Loucy (cell line): ENCODE measurements around the gene ZNF236.

ENCODE experiments used
- H2AFZ ChIP-seq: fragments of 200-600 bp; sonication (generic); 2 replicates; pipeline ENCODE4 v1.6.0; 2016; ENCODE audit warnings: antibody characterized with exemption, mild to moderate bottlenecking, low read length, moderate library complexity
- H3F3A ChIP-seq: fragments of 200-600 bp; 2 replicates; pipeline ENCODE4 v1.6.0; 2016; ENCODE audit warnings: antibody characterized with exemption, low read depth, mild to moderate bottlenecking
- H3K27me3 ChIP-seq: fragments of 200-600 bp; sonication (generic); 2 replicates; pipeline ENCODE4 v1.6.1; 2014; ENCODE audit warnings: low read length, mild to moderate bottlenecking; ENCODE audit not compliant: insufficient read depth, poor library complexity, severe bottlenecking
- H3K36me3 ChIP-seq: fragments of 200-600 bp; sonication (generic); 2 replicates; pipeline ENCODE4 v1.6.1; 2016; ENCODE audit warnings: low read length; ENCODE audit not compliant: insufficient read depth
- H3K4me1 ChIP-seq: fragments of 200-600 bp; sonication (generic); 2 replicates; pipeline ENCODE4 v1.5.1; 2014; ENCODE audit warnings: low read length, mild to moderate bottlenecking; ENCODE audit not compliant: insufficient read depth, poor library complexity, severe bottlenecking
- H3K4me2 ChIP-seq: fragments of 200-600 bp; sonication (generic); 2 replicates; pipeline ENCODE4 v1.6.0; 2014; ENCODE audit warnings: antibody characterized with exemption, low read length, low read depth, mild to moderate bottlenecking; ENCODE audit not compliant: poor library complexity, severe bottlenecking
- H3K4me3 ChIP-seq: fragments of 200-600 bp; sonication (generic); 2 replicates; pipeline ENCODE4 v1.5.1; 2014; ENCODE audit warnings: low read length, mild to moderate bottlenecking, mixed read lengths; ENCODE audit not compliant: poor library complexity, severe bottlenecking
- H3K79me2 ChIP-seq: fragments of 200-600 bp; sonication (generic); 2 replicates; pipeline ENCODE4 v1.6.1; 2014; ENCODE audit warnings: low read length; ENCODE audit not compliant: insufficient read depth
- H3K9ac ChIP-seq: fragments of 200-600 bp; sonication (generic); 2 replicates; pipeline ENCODE4 v1.6.0; 2014; ENCODE audit warnings: mild to moderate bottlenecking, low read depth, low read length, moderate library complexity; ENCODE audit not compliant: poor library complexity, severe bottlenecking
- H3K9me2 ChIP-seq: fragments of 200-600 bp; sonication (generic); replicated peaks from 2 replicates; pipeline ENCODE4 v1.6.1; 2016; ENCODE audit warnings: low read depth, low read length, mixed read lengths
- H3K9me3 ChIP-seq: fragments of 200-600 bp; sonication (generic); 2 replicates; pipeline ENCODE4 v1.6.1; 2014; ENCODE audit warnings: mild to moderate bottlenecking, antibody characterized with exemption, low read length, low read depth; ENCODE audit not compliant: insufficient read depth
- H4K20me1 ChIP-seq: fragments of 200-600 bp; sonication (generic); 2 replicates; pipeline ENCODE4 v1.6.0; 2014; ENCODE audit warnings: antibody characterized with exemption, low read length, mild to moderate bottlenecking; ENCODE audit not compliant: insufficient read depth, poor library complexity, severe bottlenecking
- EZH2phosphoT487 ChIP-seq: fragments of 200-600 bp; IDR thresholded peaks from 2 replicates; pipeline ENCODE4 v1.6.1; 2018; ENCODE audit warnings: antibody characterized with exemption, mild to moderate bottlenecking, moderate library complexity, borderline replicate concordance
- TF ChIP-seq, protein P1 (sequence below): fragments of 200-600 bp; sonication (generic); conservative IDR thresholded peaks from 2 replicates; pipeline ENCODE4 v1.5.1; 2014; ENCODE audit warnings: mild to moderate bottlenecking, antibody characterized with exemption, low read length

Gene ZNF236

DNA sequence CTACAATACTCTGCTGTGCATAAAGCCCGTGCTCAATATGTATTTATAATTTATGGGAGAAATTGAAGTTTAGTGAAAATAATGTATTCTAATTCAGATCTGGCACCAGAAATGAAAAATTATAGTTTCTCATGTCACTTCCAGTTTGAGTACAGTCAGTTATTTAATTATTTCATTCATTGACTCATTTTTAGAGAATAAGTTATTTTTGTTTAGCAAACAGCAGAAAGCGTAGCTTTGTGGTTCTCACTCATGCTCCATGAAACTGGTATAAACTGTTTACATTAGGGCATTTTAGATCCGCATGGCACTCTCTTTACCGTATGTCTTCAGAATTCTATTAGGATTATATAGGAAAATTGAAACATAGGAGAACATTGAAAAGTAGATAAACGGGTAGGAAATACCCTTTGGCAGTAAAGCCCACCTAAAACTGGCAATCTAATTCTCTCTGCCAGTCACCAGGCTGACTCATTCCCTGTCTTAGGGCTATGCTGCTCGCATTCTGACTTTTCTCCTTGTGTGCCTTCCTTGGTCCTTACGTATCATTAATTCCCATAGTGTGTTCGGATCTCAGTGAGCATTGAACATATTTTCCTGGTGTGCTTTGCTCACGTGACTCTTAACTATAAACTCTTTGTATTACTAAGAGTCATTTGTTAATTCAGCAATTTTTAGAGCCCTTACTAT, 106.0 kb downstream of the ZNF236 start:
- Histone ChIP-seq H4K20me1 (no peaks in the 10 kb centered on the region), H3K9me2 (no peaks in the 10 kb centered on the region), H3K4me2 (no peak overlapping the region), H3K9ac (no peak overlapping the region), H3K27me3 (no peaks in the 10 kb centered on the region), H3F3A (no peaks in the 10 kb centered on the region), H3K9me3 (no peaks in the 10 kb centered on the region), H3K4me3 (no peak overlapping the region), H3K79me2 (no peaks in the 10 kb centered on the region), H3K4me1 (peaks cover 7% of the 10 kb centered on the region), H3K36me3 (peaks cover 53% of the 10 kb centered on the region; the same call in 1 of the 2 replicates), H2AFZ (no peak overlapping the region)
- TF ChIP-seq, protein P1, sequence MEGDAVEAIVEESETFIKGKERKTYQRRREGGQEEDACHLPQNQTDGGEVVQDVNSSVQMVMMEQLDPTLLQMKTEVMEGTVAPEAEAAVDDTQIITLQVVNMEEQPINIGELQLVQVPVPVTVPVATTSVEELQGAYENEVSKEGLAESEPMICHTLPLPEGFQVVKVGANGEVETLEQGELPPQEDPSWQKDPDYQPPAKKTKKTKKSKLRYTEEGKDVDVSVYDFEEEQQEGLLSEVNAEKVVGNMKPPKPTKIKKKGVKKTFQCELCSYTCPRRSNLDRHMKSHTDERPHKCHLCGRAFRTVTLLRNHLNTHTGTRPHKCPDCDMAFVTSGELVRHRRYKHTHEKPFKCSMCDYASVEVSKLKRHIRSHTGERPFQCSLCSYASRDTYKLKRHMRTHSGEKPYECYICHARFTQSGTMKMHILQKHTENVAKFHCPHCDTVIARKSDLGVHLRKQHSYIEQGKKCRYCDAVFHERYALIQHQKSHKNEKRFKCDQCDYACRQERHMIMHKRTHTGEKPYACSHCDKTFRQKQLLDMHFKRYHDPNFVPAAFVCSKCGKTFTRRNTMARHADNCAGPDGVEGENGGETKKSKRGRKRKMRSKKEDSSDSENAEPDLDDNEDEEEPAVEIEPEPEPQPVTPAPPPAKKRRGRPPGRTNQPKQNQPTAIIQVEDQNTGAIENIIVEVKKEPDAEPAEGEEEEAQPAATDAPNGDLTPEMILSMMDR: no peak
- TF ChIP-seq EZH2phosphoT487: no peak

DNA sequence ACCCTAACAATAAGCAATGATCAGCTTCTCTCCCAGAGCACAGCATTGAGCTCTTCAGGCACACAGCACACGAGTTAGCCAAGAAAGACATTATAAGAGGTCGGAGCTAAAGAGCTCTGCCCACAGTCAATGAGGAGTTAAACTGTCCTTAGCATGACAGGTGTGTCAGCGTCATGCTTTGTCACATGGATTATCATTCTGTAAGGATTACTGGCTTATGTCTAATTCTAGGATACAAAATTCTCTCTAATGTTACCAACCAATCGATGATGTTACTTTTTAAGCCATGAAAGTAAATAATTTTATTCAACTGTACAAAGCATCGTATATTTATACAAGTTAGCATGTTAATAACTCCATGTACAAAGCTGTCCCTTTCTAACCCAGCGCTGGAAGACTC, 108.8 kb downstream of the ZNF236 start:
- Histone ChIP-seq H3K36me3 (peaks cover 30% of the 10 kb centered on the region; the same call in 1 of the 2 replicates), H3K9me2 (no peaks in the 10 kb centered on the region), H3K4me3 (no peak overlapping the region), H3K4me2 (no peak overlapping the region), H3K9me3 (no peaks in the 10 kb centered on the region), H3K9ac (no peak overlapping the region), H3K79me2 (no peaks in the 10 kb centered on the region), H3K27me3 (no peaks in the 10 kb centered on the region), H3F3A (no peaks in the 10 kb centered on the region), H3K4me1 (peaks cover 7% of the 10 kb centered on the region), H4K20me1 (no peaks in the 10 kb centered on the region), H2AFZ (no peak overlapping the region)
- no peak for TF ChIP-seq EZH2phosphoT487
- TF ChIP-seq, protein P1: no peak

DNA sequence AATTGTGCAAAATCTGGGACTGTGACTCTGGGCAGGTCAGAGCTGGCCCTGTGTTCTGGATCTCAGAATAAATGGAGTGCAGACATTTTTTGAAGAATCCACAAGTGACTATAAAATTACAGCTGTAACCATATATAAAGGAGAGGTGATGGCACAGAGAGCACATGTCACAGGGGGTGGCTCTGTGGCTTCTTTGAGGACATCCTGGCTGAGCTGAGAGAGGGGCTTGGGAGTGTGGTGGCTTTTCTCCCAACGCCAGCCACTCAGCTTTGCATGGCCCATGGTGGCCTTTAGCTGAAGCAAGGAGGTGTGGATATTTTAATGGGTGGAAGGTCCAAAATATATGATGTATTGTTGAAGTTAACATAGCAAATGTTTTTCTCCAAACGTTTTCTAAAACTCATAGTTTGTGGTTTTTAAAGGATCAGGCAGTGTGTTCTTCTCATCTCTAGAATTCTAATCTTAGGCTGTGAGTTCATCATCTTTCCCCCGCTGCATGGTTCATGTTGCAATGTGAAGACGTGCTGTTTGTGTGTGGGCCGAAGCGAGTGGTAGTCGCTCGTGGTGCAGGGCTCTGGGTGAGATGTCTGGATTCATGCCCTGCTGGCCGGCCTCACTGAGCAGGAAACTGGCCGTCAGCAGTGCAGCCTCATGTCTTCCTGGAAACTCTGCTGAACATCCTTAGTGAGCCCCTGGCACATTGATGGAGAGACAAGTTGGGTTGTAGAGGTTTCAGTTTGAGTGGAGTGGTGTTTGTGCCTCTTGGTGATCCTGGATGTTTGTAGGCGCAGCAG, 109.9 kb downstream of the ZNF236 start:
- TF ChIP-seq, protein P1: no peak
- no peak for TF ChIP-seq EZH2phosphoT487
- H2AFZ ChIP-seq: no peak overlapping the region
- no peaks in the 10 kb centered on the region for H3K9me3 ChIP-seq
- no peaks in the 10 kb centered on the region for H3K9me2 ChIP-seq
- no peaks in the 10 kb centered on the region for H3K27me3 ChIP-seq
- peaks cover 7% of the 10 kb centered on the region for H3K4me1 ChIP-seq
- no peak overlapping the region for H3K9ac ChIP-seq
- peaks cover 34% of the 10 kb centered on the region; the same call in 1 of the 2 replicates for H3K36me3 ChIP-seq
- H3F3A ChIP-seq: no peaks in the 10 kb centered on the region
- no peak overlapping the region for H3K4me3 ChIP-seq
- no peak overlapping the region for H3K4me2 ChIP-seq
- no peaks in the 10 kb centered on the region for H4K20me1 ChIP-seq
- H3K79me2 ChIP-seq: no peaks in the 10 kb centered on the region
